Measurements from ENCODE around the gene FBXL14. TPM values are rescaled to one million over a fixed set of nuclear protein-coding genes. Genes with fewer than 3 reads are reported as not detected.

The FBXL14 gene
- total RNA-seq, 4 donors from 2014 or later: 6.3 to 20.4 (median 12.7) TPM

- H3K4me3 ChIP-seq: no peak overlapping the region
- no peak overlapping the region for H3K27ac ChIP-seq
- DNase-seq: no peak
- no peaks in the 10 kb centered on the region for H3K36me3 ChIP-seq
- no peaks in the 10 kb centered on the region for H3K9me3 ChIP-seq
- H3K27me3 ChIP-seq: no peaks in the 10 kb centered on the region
- peaks cover 0 to 9% (median 0%) of the 10 kb centered on the region in 4 donors for H3K4me1 ChIP-seq
- TF ChIP-seq, protein P1, sequence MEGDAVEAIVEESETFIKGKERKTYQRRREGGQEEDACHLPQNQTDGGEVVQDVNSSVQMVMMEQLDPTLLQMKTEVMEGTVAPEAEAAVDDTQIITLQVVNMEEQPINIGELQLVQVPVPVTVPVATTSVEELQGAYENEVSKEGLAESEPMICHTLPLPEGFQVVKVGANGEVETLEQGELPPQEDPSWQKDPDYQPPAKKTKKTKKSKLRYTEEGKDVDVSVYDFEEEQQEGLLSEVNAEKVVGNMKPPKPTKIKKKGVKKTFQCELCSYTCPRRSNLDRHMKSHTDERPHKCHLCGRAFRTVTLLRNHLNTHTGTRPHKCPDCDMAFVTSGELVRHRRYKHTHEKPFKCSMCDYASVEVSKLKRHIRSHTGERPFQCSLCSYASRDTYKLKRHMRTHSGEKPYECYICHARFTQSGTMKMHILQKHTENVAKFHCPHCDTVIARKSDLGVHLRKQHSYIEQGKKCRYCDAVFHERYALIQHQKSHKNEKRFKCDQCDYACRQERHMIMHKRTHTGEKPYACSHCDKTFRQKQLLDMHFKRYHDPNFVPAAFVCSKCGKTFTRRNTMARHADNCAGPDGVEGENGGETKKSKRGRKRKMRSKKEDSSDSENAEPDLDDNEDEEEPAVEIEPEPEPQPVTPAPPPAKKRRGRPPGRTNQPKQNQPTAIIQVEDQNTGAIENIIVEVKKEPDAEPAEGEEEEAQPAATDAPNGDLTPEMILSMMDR (IDR thresholded peaks at IDR 0.05): no peak
- no peak for TF ChIP-seq POLR2A (IDR thresholded peaks at IDR 0.05)
Measured at GRCh38 chr12:1639538-1639937, 45.2 kb upstream of the FBXL14 start.

DNA sequence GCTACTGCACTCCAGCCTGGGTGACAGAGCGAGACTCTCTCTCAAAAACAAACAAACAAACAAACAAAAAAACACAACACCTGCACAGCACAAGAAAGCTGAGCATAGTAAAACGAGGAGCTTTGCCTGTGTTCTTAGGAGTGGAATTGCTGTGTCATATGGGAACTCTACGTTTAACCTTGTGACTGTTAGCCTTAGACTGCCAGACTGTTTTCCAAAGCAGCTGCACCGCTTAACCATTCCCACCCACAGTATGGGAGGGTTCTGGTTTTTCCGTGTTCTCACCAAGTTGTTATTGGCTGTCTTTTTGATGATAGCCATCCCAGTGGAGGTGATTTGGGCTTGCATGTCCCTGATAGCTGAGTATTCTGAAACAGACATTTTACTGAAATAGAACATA lies 43.8 kb upstream of the FBXL14 start:
- H3K36me3 ChIP-seq: no peaks in the 10 kb centered on the region
- no peak overlapping the region for H3K27ac ChIP-seq
- no peaks in the 10 kb centered on the region for H3K4me1 ChIP-seq
- H3K4me3 ChIP-seq: no peak overlapping the region
- DNase-seq: no peak
- no peaks in the 10 kb centered on the region for H3K27me3 ChIP-seq
- H3K9me3 ChIP-seq: no peaks in the 10 kb centered on the region
- TF ChIP-seq, protein P1 (IDR thresholded peaks at IDR 0.05): no peak
- TF ChIP-seq POLR2A (IDR thresholded peaks at IDR 0.05): no peak

- Histone ChIP-seq H3K36me3 (no peaks in the 10 kb centered on the region), H3K4me1 (peaks cover 0 to 4% (median 2%) of the 10 kb centered on the region in 4 donors), H3K27ac (no peak overlapping the region), H3K27me3 (no peaks in the 10 kb centered on the region), H3K4me3 (no peak overlapping the region), H3K9me3 (no peaks in the 10 kb centered on the region)
- TF ChIP-seq POLR2A (IDR thresholded peaks at IDR 0.05): no peak
- TF ChIP-seq, protein P1 (IDR thresholded peaks at IDR 0.05): no peak
- no peak for DNase-seq
Measured at GRCh38 chr12:1635301-1636095, 41.1 kb upstream of the FBXL14 start.

DNA sequence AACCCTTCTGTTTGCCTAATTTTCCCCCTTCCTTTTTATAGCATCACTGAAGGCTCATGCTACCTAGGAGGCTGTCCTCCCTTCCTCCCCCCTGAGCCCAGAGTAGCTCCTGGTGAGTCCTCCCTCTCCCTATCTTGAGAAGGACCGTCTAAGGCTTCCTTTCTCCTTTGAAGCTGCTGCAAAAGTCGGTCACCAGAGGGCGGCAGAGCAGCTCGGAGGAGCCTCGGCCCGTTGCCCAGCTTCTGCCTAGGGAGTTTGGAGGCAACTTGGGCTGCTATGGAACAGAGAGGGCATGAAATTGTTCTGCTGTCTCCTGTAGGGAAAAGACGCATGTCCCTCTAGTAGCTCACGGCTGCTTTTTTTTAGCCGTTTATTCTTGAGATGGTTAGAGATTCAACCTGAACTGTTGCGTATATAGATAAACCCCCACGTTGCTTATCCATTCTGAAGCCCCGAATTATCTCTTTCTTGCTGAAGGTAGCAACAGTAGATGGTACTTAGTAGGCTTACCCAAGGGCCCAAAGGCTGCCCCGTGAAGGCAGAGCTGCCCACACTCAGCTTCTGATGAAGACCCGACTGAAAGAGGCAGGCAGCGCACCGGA lies 40.3 kb upstream of the FBXL14 start:
- DNase-seq: peak; percentile 51 to 87 (median 84)
- Histone ChIP-seq H3K9me3 (no peaks in the 10 kb centered on the region), H3K4me3 (no peak overlapping the region), H3K27ac (no peak overlapping the region), H3K4me1 (peaks cover 0 to 12% (median 6%) of the 10 kb centered on the region in 4 donors), H3K36me3 (no peaks in the 10 kb centered on the region), H3K27me3 (no peaks in the 10 kb centered on the region)
- TF ChIP-seq POLR2A (IDR thresholded peaks at IDR 0.05): no peak
- TF ChIP-seq, protein P1 (IDR thresholded peaks at IDR 0.05): peak; percentile 30 to 78 (median 70)

- Histone ChIP-seq H3K27ac (no peak overlapping the region), H3K36me3 (no peaks in the 10 kb centered on the region), H3K9me3 (no peaks in the 10 kb centered on the region), H3K4me1 (peaks cover 3 to 17% (median 8%) of the 10 kb centered on the region in 4 donors), H3K27me3 (no peaks in the 10 kb centered on the region), H3K4me3 (no peak overlapping the region)
- DNase-seq: no peak
- no peak for TF ChIP-seq POLR2A (IDR thresholded peaks at IDR 0.05)
- TF ChIP-seq, protein P1 (IDR thresholded peaks at IDR 0.05): no peak
Measured at GRCh38 chr12:1634149-1634548, 39.8 kb upstream of the FBXL14 start.
